GM21576 (cell line): ENCODE measurements around the gene DPP4.
"Not testable (repeated sequence)": the region's sequence is repeated elsewhere in the genome, so short reads cannot be mapped to it uniquely, and the experiment has no call there.

ENCODE experiments used
- ATAC-seq: cut with Tn5 transposase; IDR thresholded peaks from one replicate; pipeline ENCODE4 v1.9.1; 2021; ENCODE audit warnings: mild to moderate bottlenecking, moderate library complexity; ENCODE audit not compliant: unreplicated experiment

DPP4 gene

DNA sequence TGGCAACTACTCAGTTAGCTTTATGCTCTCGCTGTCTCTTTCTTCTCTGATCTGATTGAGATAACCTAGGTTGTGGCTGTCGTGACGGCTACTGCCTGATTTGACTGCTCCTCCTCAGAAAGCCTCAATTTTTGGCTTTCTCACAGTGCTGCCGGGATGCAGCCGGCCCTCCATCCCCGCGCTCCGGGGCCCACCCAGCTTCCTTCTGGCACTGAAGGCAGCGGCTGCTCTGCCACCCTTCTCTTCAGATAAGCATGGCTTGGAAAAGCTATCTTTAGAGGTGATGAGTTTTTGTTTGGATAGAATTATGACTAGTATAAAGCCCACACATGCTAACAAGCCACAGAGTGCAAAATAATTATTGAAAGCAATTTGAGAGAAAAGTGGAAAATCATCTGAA is 102.5 kb downstream of the DPP4 start:
- no peak for ATAC-seq

DNA sequence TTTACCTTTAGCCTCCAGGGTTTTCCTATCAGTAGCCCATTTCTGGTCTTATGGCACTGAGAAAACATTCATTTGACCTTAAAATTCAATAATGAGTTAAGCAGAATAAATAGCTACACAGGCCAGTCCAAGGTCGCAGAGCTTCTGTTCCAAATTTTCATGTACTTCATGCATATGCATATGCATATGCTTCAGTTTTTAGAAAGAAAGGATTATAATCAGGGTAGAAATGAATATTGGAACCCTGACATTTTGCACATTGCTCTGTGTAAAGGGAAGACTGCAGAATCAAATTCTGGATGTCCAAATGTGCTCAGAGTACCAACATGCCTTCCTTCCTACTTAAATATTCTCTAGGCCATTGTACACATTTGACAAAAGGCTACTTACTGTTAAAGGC is 104.9 kb downstream of the DPP4 start:
- no peak for ATAC-seq

DNA sequence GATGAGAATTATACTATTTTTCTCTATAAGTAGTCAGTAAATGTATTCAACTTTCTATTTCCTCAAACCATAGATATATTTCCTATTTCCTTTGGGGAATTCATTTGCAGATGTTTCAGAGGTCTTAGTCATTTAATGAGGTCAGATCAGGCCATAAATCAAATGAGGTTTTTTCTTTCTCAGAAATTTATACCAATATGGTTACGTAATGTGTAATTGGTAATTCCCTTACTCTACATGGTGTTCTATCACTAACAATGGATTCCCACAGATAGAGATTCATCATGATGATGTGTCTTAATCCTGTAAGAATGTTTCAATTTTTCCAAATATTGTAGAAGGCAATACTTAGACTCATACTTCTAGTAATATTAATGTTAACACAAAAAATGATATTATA is 108.0 kb downstream of the DPP4 start:
- ATAC-seq: no peak

DNA sequence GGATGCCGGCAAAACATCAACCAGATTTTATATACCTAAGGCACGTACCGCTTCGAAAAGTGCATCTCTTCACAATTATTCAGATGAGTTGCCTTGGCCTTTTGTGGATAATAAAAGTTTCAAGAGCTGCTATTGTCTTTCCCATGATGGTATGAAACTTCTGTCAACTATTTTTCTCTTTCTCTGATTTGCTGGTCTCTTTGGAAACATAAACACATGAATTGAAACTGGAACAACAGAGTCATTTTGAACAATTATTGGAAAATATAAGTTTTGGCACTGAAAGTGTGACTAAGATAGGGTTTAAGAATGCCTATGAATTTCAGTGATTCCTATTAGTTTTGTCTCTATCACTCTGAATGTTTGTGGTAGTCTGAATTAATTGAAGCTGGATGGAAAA is 109.9 kb downstream of the DPP4 start:
- ATAC-seq: no peak

DNA sequence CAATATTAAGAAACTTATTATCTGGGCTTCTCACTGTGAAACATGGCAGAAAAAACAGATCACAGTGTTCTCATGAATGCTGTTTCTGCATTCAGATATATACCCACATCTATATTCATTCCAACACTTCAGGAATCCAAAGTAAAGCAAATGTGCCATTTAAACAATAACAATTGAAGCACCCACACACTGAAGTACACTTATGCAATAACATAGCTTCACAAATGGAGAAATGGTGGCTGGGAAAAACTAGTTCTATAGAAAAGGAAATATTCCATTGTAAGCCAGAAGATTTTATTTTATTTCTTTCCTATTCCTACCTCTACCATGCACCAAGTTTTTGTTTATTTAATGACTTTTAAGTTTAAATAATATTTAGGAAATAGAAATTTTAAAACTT is 111.9 kb downstream of the DPP4 start:
- no peak for ATAC-seq

DNA sequence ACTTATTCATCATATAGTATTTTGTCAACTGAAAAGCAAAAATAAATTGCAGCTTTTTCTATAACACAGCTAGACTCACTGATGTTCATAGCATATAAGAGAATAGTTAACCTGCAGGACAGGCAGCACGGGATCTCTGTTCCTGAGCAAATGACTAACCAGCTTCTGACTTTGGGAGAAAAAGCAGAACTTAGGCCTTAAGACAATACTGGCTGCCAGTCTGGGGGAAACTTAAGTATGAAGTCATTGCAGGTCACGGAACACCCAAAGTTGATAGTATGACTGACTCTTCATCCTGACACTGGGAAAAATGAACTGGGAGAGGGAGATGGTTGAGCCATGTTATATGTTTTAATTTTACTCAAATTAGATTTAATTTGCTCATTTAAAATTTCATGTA is 113.0 kb downstream of the DPP4 start:
- ATAC-seq: no peak

DNA sequence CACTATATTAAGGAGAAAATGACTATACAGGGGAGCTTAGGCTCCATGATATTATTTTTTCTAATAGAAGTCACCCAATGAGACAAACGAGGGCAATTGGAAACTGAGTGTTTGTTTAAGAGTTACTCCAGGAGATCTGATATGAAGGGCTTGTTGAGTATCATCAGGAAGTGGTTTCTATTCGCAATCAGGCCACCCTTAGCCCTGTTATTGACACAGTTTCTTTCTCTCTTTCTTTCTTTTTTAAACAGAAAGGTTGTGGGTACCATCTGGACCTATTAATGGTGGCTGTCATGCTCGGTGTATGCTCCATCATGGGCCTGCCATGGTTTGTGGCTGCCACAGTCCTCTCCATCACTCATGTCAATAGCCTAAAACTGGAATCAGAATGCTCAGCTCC is 117.3 kb downstream of the DPP4 start:
- no peak for ATAC-seq

DNA sequence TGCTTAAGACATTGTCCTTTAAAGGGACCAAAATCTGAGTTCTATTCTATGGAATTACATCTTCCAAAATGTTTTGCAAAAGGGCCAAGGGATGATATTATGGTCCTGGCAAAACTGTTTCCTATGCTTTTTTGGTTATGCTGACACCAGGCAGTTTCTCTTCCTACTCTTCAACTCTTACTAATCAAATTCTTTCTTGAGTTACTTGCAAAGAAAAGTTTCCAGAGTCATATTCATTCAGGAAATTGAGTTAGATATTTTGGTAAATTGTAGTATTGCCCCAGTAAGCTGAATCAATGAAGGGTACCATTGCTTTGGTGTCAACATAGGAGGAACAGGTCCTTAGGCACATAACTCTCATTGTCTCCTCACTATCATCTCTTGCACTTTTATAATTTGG is 118.8 kb downstream of the DPP4 start:
- no peak for ATAC-seq

DNA sequence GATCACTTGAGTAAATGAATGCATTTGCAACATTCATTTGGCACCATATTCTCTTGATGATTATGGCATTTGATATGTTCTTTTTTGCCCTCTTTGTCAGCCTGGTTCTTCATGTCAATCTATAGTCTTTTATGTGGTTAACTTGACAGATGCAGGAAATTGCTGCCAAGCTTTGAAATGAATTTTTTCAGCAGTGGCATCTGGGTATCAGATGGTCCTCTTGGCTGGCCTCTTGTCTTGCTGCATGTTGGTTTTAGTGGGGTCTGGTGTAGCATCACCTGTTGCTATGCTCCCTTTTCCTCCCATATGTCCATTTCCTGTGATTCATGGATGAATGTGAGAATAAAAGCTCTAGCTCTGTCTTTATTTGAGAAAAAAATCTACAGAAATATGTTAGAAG is 119.9 kb downstream of the DPP4 start:
- no peak for ATAC-seq

DNA sequence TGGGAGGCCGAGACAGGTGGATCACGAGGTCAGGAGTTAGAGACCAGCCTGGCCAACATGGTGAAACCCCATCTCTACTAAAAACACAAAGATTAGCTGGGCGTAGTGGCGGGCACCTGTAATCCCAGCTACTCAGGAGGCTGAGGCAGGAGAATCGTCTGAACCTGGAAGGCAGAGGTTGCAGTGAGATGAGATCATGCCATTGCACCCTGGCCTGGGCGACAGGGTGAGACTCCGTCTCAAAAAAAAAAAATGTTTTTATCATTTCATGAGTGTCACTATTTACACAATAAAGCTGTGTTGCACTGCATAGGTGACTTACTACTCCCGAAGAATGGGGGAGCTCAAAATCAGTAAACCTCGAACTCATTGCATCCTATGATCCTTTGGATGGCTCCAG is 120.6 kb downstream of the DPP4 start:
- ATAC-seq: not testable (repeated sequence)

DNA sequence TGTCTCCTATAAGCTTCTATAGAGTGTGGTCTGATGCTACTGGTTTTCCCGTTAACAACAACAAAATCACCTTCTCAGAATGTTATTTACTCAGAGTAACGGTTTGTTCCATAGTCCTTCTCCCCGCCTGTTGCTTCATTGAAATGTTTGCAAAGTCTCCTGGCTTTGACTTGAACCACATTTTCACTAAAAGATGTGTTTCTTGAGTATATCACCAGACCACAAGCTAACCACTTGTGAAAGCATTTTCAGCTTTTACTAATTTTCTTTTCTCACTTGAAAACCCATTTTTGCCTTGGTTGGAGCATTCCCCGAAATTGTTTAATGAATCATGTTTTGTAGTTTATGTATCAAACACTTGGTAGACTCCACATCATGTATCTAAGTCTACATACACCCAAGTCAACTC is 121.2 kb downstream of the DPP4 start:
- ATAC-seq: no peak

DNA sequence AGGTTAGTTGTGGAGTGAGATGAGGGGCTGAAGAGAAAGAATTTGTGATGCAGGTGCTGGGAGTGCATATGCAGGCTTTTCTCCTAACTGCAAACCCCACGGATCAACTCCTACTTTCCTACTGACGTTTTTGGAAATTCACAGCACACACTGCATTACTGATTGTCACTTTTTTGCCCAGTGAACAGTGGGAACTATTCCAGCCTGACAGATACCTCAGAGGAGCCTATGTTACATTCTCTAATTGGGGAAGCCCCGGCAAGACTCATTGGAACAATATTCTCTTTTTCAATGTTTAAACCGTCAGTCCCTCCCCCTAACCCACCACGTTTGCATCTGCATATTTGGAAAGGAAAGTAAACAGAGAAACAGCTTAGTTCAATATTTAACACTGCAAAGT is 126.2 kb downstream of the DPP4 start:
- ATAC-seq: no peak

DNA sequence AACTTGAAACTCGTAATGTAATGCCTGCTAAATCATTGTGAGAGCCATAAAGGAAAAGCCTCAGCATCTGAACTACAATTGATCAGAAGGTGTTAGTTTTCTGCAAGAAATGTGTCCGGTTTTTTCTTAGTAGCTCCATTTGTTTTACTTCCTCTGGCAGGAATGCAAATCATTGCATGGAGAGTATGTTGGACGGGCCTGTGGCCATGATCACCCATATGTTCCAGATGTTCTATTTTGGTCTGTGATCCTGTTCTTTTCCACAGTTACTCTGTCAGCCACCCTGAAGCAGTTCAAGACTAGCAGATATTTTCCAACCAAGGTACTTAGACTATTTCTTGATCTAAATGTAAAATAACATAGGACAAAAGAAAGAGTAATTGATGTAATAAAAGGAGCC is 126.6 kb downstream of the DPP4 start:
- ATAC-seq: no peak

DNA sequence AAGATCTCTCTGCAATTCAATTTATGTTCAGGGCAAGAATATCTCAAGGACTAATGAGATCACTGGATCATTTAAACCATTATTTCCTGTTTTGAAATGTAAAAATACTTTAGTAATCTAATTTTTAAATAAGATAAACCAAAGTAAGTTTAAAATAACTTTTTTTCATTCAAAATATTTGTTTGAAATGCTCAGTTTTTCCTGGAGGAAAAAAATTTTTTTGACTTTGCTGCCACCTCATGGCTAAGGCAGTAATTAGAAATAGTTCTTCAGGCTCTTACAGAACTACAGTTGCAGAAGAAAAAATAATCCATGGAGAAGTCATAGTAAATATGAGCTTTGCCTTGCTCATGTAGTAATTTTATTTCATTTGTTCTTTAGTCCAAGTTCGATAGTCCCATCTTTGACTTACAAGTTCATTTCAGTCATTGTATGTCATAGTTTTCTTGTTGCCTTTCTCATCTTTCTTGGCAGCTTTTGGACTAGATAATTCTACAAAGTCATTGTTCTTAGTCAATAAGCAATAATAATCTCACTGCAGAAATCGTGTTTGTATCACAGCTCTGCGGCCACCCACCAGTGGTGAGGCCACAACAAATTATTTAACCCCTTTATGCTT is 127.4 kb downstream of the DPP4 start:
- ATAC-seq: no peak

DNA sequence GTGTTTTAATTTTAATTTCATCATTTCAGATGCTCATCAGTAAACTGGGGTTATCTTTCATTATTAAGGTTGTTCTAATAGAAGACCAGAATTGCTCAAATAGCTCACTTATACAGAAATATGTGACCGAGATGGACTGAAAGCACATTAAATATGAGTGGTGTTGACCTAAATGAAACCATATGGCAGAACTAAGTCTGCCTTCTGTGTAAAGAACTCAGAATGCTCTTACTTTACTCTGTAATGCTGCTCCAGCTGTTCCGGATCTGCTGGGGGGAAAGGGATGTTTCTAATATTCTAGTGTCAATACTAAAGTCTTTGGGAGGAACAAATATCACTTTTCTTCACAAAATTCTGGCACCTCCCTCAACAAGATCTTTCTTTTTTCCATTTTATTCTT is 131.0 kb downstream of the DPP4 start:
- ATAC-seq: no peak
